Stimulated activated memory B cell treated with anti-CD40 and anti-IgM and Interleukin-4, amounts not matched to agents 10 μg/mL and 1 μg/mL and 100 μg/mL, for 72 hours (primary cell): ENCODE data around the gene ADGRL1.
A peak's percentile ranks its signal among the peaks of the same experiment; 100 is the strongest.

Experiments
- ATAC-seq: fragments of 150-1000 bp; cut with Tn5 transposase; 2 replicates; pipeline ENCODE4 v1.10.0; 2021
- H3K27ac Mint-ChIP-seq: one replicate; pipeline ENCODE4 v1.8.0; 2022; ENCODE audit warnings: mild to moderate bottlenecking, mixed read lengths
- H3K27me3 Mint-ChIP-seq: one replicate; pipeline ENCODE4 v1.8.0; 2022; ENCODE audit warnings: mixed read lengths
- H3K36me3 Mint-ChIP-seq: one replicate; pipeline ENCODE4 v1.8.0; 2022; ENCODE audit warnings: mixed read lengths
- H3K4me1 Mint-ChIP-seq: one replicate; pipeline ENCODE4 v1.8.0; 2022; ENCODE audit warnings: mixed read lengths
- H3K4me3 Mint-ChIP-seq: one replicate; pipeline ENCODE4 v1.8.0; 2022; ENCODE audit warnings: mild to moderate bottlenecking, moderate library complexity, mixed read lengths
- H3K9me3 Mint-ChIP-seq: one replicate; pipeline ENCODE4 v1.8.0; 2022; ENCODE audit warnings: mixed read lengths

Gene ADGRL1

GRCh38 chr19:14127929-14128509 lies 78.0 kb downstream of the ADGRL1 start:
- ATAC-seq = no peak
- H3K27ac Mint-ChIP-seq = no peak overlapping the region

GRCh38 chr19:14127176-14127575 lies 78.8 kb downstream of the ADGRL1 start:
- Mint-ChIP-seq H3K27me3 (no peaks in the 10 kb centered on the region), H3K9me3 (no peaks in the 10 kb centered on the region), H3K27ac (no peak overlapping the region), H3K4me3 (no peak overlapping the region), H3K4me1 (peaks cover 5% of the 10 kb centered on the region), H3K36me3 (no peaks in the 10 kb centered on the region)
- ATAC-seq = no peak

More at GRCh38 chr19:14127929-14128509, 78.0 kb downstream of the ADGRL1 start:
- Mint-ChIP-seq H3K4me3 (no peak overlapping the region), H3K4me1 (peaks cover 5% of the 10 kb centered on the region), H3K27me3 (no peaks in the 10 kb centered on the region), H3K36me3 (no peaks in the 10 kb centered on the region), H3K9me3 (no peaks in the 10 kb centered on the region)

- no peak overlapping the region for H3K4me3 Mint-ChIP-seq
- H3K4me1 Mint-ChIP-seq = peaks cover 12% of the 10 kb centered on the region
- H3K36me3 Mint-ChIP-seq = no peaks in the 10 kb centered on the region
- H3K27me3 Mint-ChIP-seq = no peaks in the 10 kb centered on the region
- ATAC-seq = no peak
- no peaks in the 10 kb centered on the region for H3K9me3 Mint-ChIP-seq
- H3K27ac Mint-ChIP-seq = peak overlapping the region; percentile 11
Observed at GRCh38 chr19:14122924-14123323, 83.0 kb downstream of the ADGRL1 start.

GRCh38 chr19:14120497-14120780 lies 85.5 kb downstream of the ADGRL1 start:
- peaks cover 29% of the 10 kb centered on the region for H3K4me1 Mint-ChIP-seq
- H3K27ac Mint-ChIP-seq = no peak overlapping the region
- no peaks in the 10 kb centered on the region for H3K27me3 Mint-ChIP-seq
- no peaks in the 10 kb centered on the region for H3K9me3 Mint-ChIP-seq
- no peak for ATAC-seq
- H3K4me3 Mint-ChIP-seq = no peak overlapping the region
- no peaks in the 10 kb centered on the region for H3K36me3 Mint-ChIP-seq

GRCh38 chr19:14119644-14120496 lies 86.1 kb downstream of the ADGRL1 start:
- peak overlapping the region; percentile 5 for H3K27ac Mint-ChIP-seq
- peaks cover 35% of the 10 kb centered on the region for H3K4me1 Mint-ChIP-seq
- no peaks in the 10 kb centered on the region for H3K9me3 Mint-ChIP-seq
- no peak for ATAC-seq
- H3K4me3 Mint-ChIP-seq = no peak overlapping the region
- H3K27me3 Mint-ChIP-seq = no peaks in the 10 kb centered on the region
- no peaks in the 10 kb centered on the region for H3K36me3 Mint-ChIP-seq

GRCh38 chr19:14119146-14119545 lies 86.8 kb downstream of the ADGRL1 start:
- H3K4me1 Mint-ChIP-seq = peaks cover 40% of the 10 kb centered on the region
- no peaks in the 10 kb centered on the region for H3K27me3 Mint-ChIP-seq
- peak overlapping the region; percentile 97 for H3K4me3 Mint-ChIP-seq
- no peaks in the 10 kb centered on the region for H3K9me3 Mint-ChIP-seq
- ATAC-seq = no peak
- H3K27ac Mint-ChIP-seq = peak overlapping the region; percentile 88
- H3K36me3 Mint-ChIP-seq = no peaks in the 10 kb centered on the region

- Mint-ChIP-seq H3K27me3 (no peaks in the 10 kb centered on the region), H3K9me3 (no peaks in the 10 kb centered on the region), H3K4me3 (peak overlapping the region; percentile 97), H3K36me3 (no peaks in the 10 kb centered on the region), H3K27ac (peak overlapping the region; percentile 88), H3K4me1 (peaks cover 47% of the 10 kb centered on the region)
- no peak for ATAC-seq
Observed at GRCh38 chr19:14118165-14119051, 87.6 kb downstream of the ADGRL1 start.

GRCh38 chr19:14117668-14118164 lies 88.3 kb downstream of the ADGRL1 start, which contains the start of gene PRKACA:
Gene PRKACA, minus strand, starts transcription at chr19:14117762. Its CDS starts 215 bp downstream, at chr19:14117547.
- H3K4me1 Mint-ChIP-seq = peaks cover 47% of the 10 kb centered on the region

GRCh38 chr19:14116918-14117578 lies 88.9 kb downstream of the ADGRL1 start:
- Mint-ChIP-seq H3K4me1 (peaks cover 47% of the 10 kb centered on the region), H3K9me3 (no peaks in the 10 kb centered on the region), H3K36me3 (no peaks in the 10 kb centered on the region), H3K4me3 (peak overlapping the region; percentile 91), H3K27me3 (no peaks in the 10 kb centered on the region), H3K27ac (peak overlapping the region; percentile 80)
- peak; percentile 26 for ATAC-seq

More at GRCh38 chr19:14117668-14118164, 88.3 kb downstream of the ADGRL1 start, which contains the start of gene PRKACA:
- H3K27me3 Mint-ChIP-seq = no peaks in the 10 kb centered on the region
- peak within 1 kb of the TSS; percentile 97 for H3K4me3 Mint-ChIP-seq
- no peaks in the 10 kb centered on the region for H3K36me3 Mint-ChIP-seq
- ATAC-seq = peak; percentile 98
- H3K27ac Mint-ChIP-seq = peak within 1 kb of the TSS; percentile 88
- H3K9me3 Mint-ChIP-seq = no peaks in the 10 kb centered on the region

GRCh38 chr19:14116525-14116917 lies 89.4 kb downstream of the ADGRL1 start:
- no peaks in the 10 kb centered on the region for H3K9me3 Mint-ChIP-seq
- peak overlapping the region; percentile 91 for H3K4me3 Mint-ChIP-seq
- no peaks in the 10 kb centered on the region for H3K27me3 Mint-ChIP-seq
- no peaks in the 10 kb centered on the region for H3K36me3 Mint-ChIP-seq
- H3K4me1 Mint-ChIP-seq = peaks cover 47% of the 10 kb centered on the region
- peak overlapping the region; percentile 80 for H3K27ac Mint-ChIP-seq
- no peak for ATAC-seq

- Mint-ChIP-seq H3K27ac (no peak overlapping the region), H3K4me1 (peaks cover 47% of the 10 kb centered on the region), H3K4me3 (peak overlapping the region; percentile 91), H3K36me3 (no peaks in the 10 kb centered on the region), H3K9me3 (no peaks in the 10 kb centered on the region), H3K27me3 (no peaks in the 10 kb centered on the region)
- ATAC-seq = no peak
Observed at GRCh38 chr19:14115756-14116155, 90.2 kb downstream of the ADGRL1 start.

GRCh38 chr19:14114854-14115253 lies 91.1 kb downstream of the ADGRL1 start:
- Mint-ChIP-seq H3K4me3 (no peak overlapping the region), H3K27ac (no peak overlapping the region), H3K4me1 (peaks cover 47% of the 10 kb centered on the region), H3K36me3 (no peaks in the 10 kb centered on the region), H3K9me3 (no peaks in the 10 kb centered on the region), H3K27me3 (no peaks in the 10 kb centered on the region)
- no peak for ATAC-seq

GRCh38 chr19:14114439-14114838 lies 91.5 kb downstream of the ADGRL1 start:
- no peak overlapping the region for H3K27ac Mint-ChIP-seq
- H3K4me3 Mint-ChIP-seq = no peak overlapping the region
- peaks cover 47% of the 10 kb centered on the region for H3K4me1 Mint-ChIP-seq
- no peaks in the 10 kb centered on the region for H3K36me3 Mint-ChIP-seq
- no peak for ATAC-seq
- no peaks in the 10 kb centered on the region for H3K9me3 Mint-ChIP-seq
- H3K27me3 Mint-ChIP-seq = no peaks in the 10 kb centered on the region

- Mint-ChIP-seq H3K36me3 (no peaks in the 10 kb centered on the region), H3K27me3 (no peaks in the 10 kb centered on the region), H3K27ac (no peak overlapping the region), H3K4me3 (no peak overlapping the region), H3K4me1 (peaks cover 43% of the 10 kb centered on the region), H3K9me3 (no peaks in the 10 kb centered on the region)
- ATAC-seq = no peak
Observed at GRCh38 chr19:14113762-14114414, 92.1 kb downstream of the ADGRL1 start.
